DND-41 (cell line): Measurements from ENCODE around the gene SH3RF3.

ENCODE experiments used
- ATAC-seq: fragments of 200-7000 bp; cut with Tn5 transposase; 3 replicates; pipeline ENCODE4 v1.9.1; 2021; ENCODE audit warnings: low read depth; ENCODE audit not compliant: insufficient read depth
- DNase-seq: peaks from one replicate; pipeline ENCODE4 v3.0.0-alpha.2; 2020
- H2AFZ ChIP-seq: 2 replicates; pipeline ENCODE4 v1.6.0; 2012; ENCODE audit warnings: low read depth, low read length
- H3K27ac ChIP-seq: 2 replicates; pipeline ENCODE4 v1.5.1; 2012; ENCODE audit warnings: low read length, inconsistent platforms
- H3K27me3 ChIP-seq: fragments of 200-600 bp; sonication (generic); 2 replicates; pipeline ENCODE4 v1.6.0; 2012; ENCODE audit warnings: low read length, mild to moderate bottlenecking, inconsistent platforms; ENCODE audit not compliant: insufficient read depth, poor library complexity
- H3K36me3 ChIP-seq: 2 replicates; pipeline ENCODE4 v1.5.1; 2012; ENCODE audit warnings: low read length, inconsistent platforms; ENCODE audit not compliant: insufficient read depth
- H3K4me1 ChIP-seq: 2 replicates; pipeline ENCODE4 v1.5.1; 2012; ENCODE audit warnings: mild to moderate bottlenecking, low read length; ENCODE audit not compliant: insufficient read depth
- H3K4me2 ChIP-seq: 2 replicates; pipeline ENCODE4 v1.6.0; 2012; ENCODE audit warnings: mild to moderate bottlenecking, moderate library complexity, low read length, inconsistent platforms; ENCODE audit not compliant: insufficient read depth
- H3K4me3 ChIP-seq, 2 experiments: fragments of 200-600 bp in 1 of 2; shearing (Covaris generic) in 1 of 2; 2 replicates each; pipeline ENCODE4 v1.5.1; 2012 to 2016; ENCODE audit warnings: inconsistent platforms in 2 of 2, low read length in 2 of 2, mild to moderate bottlenecking in 2 of 2, low read depth in 1 of 2, moderate library complexity in 1 of 2
- H3K79me2 ChIP-seq: 2 replicates; pipeline ENCODE4 v1.6.0; 2012; ENCODE audit warnings: low read length, inconsistent platforms; ENCODE audit not compliant: insufficient read depth
- H3K9ac ChIP-seq: 2 replicates; pipeline ENCODE4 v1.6.0; 2012; ENCODE audit warnings: low read depth, mild to moderate bottlenecking, inconsistent platforms, low read length, moderate library complexity
- H3K9me3 ChIP-seq: 2 replicates; pipeline ENCODE4 v1.5.1; 2012; ENCODE audit warnings: low read length, moderate library complexity, mild to moderate bottlenecking, inconsistent platforms; ENCODE audit not compliant: insufficient read depth, severe bottlenecking
- H4K20me1 ChIP-seq: 2 replicates; pipeline ENCODE4 v1.6.0; 2012; ENCODE audit warnings: low read length; ENCODE audit not compliant: insufficient read depth
- CTCF ChIP-seq: IDR thresholded peaks from 2 replicates; pipeline ENCODE4 v1.5.1; 2012; ENCODE audit warnings: borderline replicate concordance, low read length, moderate library complexity, mild to moderate bottlenecking; ENCODE audit not compliant: poor library complexity, severe bottlenecking; ENCODE audit errors: extremely low read depth
- EZH2 ChIP-seq: IDR thresholded peaks from 3 replicates; pipeline ENCODE4 v1.6.1; 2012; ENCODE audit warnings: borderline replicate concordance, low read depth, mild to moderate bottlenecking, moderate library complexity, low read length, inconsistent platforms; ENCODE audit not compliant: severe bottlenecking

Gene SH3RF3

GRCh38 chr2:109503191-109503590 is 374.2 kb downstream of the SH3RF3 start:
- TF ChIP-seq CTCF (no peak), EZH2 (no peak)
- no peaks in the 10 kb centered on the region for H3K27me3 ChIP-seq
- no peaks in the 10 kb centered on the region; the same call in none of the 2 replicates for H4K20me1 ChIP-seq
- DNase-seq: no peak
- ATAC-seq: no peak
- no peaks in the 10 kb centered on the region for H3K4me1 ChIP-seq
- no peak overlapping the region for H3K4me2 ChIP-seq
- no peaks in the 10 kb centered on the region for H3K36me3 ChIP-seq
- H2AFZ ChIP-seq: no peak overlapping the region
- H3K79me2 ChIP-seq: no peaks in the 10 kb centered on the region
- no peak overlapping the region for H3K9ac ChIP-seq
- no peak overlapping the region for H3K4me3 ChIP-seq
- H3K9me3 ChIP-seq: no peaks in the 10 kb centered on the region
- H3K27ac ChIP-seq: no peak overlapping the region

GRCh38 chr2:109507217-109507616 is 378.2 kb downstream of the SH3RF3 start:
- no peak overlapping the region for H3K27ac ChIP-seq
- H3K4me3 ChIP-seq: no peak overlapping the region
- no peak overlapping the region for H3K4me2 ChIP-seq
- TF ChIP-seq EZH2 (no peak), CTCF (no peak)
- no peak overlapping the region for H3K9ac ChIP-seq
- H3K4me1 ChIP-seq: no peaks in the 10 kb centered on the region
- DNase-seq: peak; percentile 10
- H3K9me3 ChIP-seq: no peaks in the 10 kb centered on the region
- H2AFZ ChIP-seq: no peak overlapping the region
- peaks cover 3% of the 10 kb centered on the region; the same call in 1 of the 2 replicates for H4K20me1 ChIP-seq
- no peaks in the 10 kb centered on the region for H3K79me2 ChIP-seq
- no peak for ATAC-seq
- no peaks in the 10 kb centered on the region for H3K27me3 ChIP-seq
- no peaks in the 10 kb centered on the region for H3K36me3 ChIP-seq

GRCh38 chr2:109507828-109508227 is 378.8 kb downstream of the SH3RF3 start:
- no peak for ATAC-seq
- TF ChIP-seq CTCF: no peak
- no peak for TF ChIP-seq EZH2

GRCh38 chr2:109508556-109508955 is 379.6 kb downstream of the SH3RF3 start:
- no peak overlapping the region for H3K9ac ChIP-seq
- H3K4me3 ChIP-seq: no peak overlapping the region
- ATAC-seq (no peak), DNase-seq (no peak)
- TF ChIP-seq EZH2 (no peak), CTCF (no peak)
- H3K79me2 ChIP-seq: no peaks in the 10 kb centered on the region
- no peak overlapping the region for H3K4me2 ChIP-seq
- no peak overlapping the region for H3K27ac ChIP-seq
- H3K27me3 ChIP-seq: no peaks in the 10 kb centered on the region
- no peaks in the 10 kb centered on the region for H3K4me1 ChIP-seq
- H3K9me3 ChIP-seq: no peaks in the 10 kb centered on the region
- no peak overlapping the region for H2AFZ ChIP-seq
- no peaks in the 10 kb centered on the region for H3K36me3 ChIP-seq
- H4K20me1 ChIP-seq: peaks cover 3% of the 10 kb centered on the region; the same call in 1 of the 2 replicates

More at GRCh38 chr2:109507828-109508227, 378.8 kb downstream of the SH3RF3 start:
- Histone ChIP-seq H3K27ac (no peak overlapping the region), H3K9me3 (no peaks in the 10 kb centered on the region), H3K9ac (no peak overlapping the region), H3K4me2 (no peak overlapping the region), H3K4me1 (no peaks in the 10 kb centered on the region), H3K36me3 (no peaks in the 10 kb centered on the region), H2AFZ (no peak overlapping the region), H4K20me1 (peaks cover 3% of the 10 kb centered on the region; the same call in 1 of the 2 replicates), H3K4me3 (no peak overlapping the region), H3K79me2 (no peaks in the 10 kb centered on the region), H3K27me3 (no peaks in the 10 kb centered on the region)
- no peak for DNase-seq
